Fibroblast of skin of back (primary cell): ENCODE results near the gene ERGIC3.
"Not testable (repeated sequence)": the region's sequence is repeated elsewhere in the genome, so short reads cannot be mapped to it uniquely, and the experiment has no call there.

ENCODE experiments used
- DNase-seq: peaks from one replicate; pipeline ENCODE4 v3.0.0-alpha.2; 2013

ERGIC3 gene

GRCh38 chr20:35518955-35519354 lies 22.9 kb upstream of the ERGIC3 start:
- DNase-seq = no peak

- DNase-seq = no peak
Observed at GRCh38 chr20:35523298-35523888, 18.5 kb upstream of the ERGIC3 start.

DNA sequence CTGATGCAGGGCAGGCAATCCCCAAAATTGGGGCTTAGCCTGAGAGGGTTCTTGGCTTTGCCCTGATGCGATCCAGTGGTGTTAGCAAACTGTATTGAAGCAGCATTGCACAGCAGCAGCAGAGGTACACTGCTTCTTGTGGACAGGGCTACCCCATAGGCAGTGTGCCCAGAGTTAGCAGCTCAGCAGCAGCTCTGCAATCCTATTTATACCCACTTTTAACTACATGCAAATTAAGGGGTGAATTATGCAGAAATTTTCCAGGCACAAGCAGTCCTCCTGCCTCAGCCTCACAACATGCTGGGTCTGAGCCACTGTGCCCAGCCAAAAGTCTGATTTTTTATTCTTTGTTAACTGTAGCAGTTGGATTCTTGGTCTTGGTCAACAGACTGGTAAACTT lies 16.2 kb upstream of the ERGIC3 start:
- DNase-seq = no peak

- no peak for DNase-seq
Observed at GRCh38 chr20:35527122-35527769, 14.6 kb upstream of the ERGIC3 start.

DNA sequence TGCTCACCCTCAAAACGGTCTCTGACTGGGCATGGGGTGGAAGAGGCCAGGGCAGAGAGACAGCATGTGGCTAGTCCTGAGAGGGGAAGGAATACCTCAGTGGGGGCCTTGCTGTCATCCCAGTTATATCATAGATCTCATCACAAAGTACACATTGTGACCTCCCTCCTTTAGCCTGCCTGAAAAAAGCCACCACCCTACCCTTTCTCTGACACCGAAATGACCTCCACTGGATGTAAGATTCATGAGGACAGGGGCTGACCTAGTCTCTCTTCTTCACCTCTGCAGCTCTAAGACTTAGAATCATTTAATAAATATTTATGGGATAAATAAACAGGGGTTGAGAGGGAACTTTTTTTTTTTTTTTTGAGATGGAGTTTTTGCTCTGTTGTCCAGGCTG lies 12.3 kb upstream of the ERGIC3 start, which contains the start of gene C20orf173:
TSS of gene C20orf173 (minus strand) at position 101 of the 400 bp plus-strand sequence. CDS start 279 bp downstream, outside the sequence.
- no peak for DNase-seq

DNA sequence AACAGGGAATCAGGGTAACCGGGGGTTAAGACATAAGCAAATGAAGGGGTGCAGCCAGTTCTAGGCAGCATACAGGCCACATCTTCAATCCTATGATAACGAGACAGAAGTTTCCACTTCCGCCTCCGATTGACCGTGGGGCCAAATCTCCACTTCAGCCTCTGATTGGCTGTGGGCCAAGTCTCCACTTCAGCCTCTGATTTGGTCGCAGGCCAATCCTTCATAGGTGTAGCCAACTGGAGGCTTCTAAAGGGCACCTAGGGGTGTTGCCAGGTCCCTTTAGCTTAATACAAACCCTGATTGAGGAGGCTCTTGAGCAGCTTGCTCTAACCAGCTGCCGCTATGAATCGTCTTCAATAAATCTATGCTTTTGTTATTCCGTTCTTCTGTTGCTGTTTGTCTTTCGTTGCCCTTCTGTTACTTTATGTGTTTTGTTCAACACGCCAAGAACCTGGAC lies 2.1 kb upstream of the ERGIC3 start:
- DNase-seq = no peak

DNA sequence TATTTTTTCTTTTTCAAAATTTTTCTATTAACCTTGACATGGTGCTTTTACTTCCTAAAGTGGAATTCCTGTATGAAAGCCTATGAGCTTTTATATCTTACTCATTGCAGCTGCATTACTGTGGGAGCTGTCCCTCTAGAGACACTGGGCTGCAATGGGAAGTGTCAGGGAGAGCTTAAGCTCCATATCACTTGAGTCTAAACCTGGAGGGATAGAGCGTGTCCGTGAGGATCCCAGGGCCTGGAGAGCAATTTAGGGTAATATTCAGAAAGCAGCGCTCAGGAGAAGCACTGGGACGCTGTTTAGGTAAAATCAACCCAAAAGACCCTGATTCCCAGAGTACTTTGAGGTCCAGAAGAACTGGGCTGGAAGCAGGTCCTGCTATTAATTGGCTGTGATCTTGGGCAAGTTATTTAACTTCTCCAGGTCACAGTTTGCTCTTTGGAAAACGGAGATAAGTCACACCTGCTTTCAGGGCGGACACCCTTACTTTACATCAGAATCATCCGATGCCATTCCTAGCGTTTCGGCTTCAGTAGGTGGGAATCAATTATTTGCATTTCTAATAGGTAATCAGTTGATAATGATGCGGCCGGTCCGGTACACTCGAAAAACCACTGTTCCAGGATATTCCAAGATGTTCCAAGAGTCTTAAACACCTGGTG lies 628 bp upstream of the ERGIC3 start:
- no peak for DNase-seq

DNA sequence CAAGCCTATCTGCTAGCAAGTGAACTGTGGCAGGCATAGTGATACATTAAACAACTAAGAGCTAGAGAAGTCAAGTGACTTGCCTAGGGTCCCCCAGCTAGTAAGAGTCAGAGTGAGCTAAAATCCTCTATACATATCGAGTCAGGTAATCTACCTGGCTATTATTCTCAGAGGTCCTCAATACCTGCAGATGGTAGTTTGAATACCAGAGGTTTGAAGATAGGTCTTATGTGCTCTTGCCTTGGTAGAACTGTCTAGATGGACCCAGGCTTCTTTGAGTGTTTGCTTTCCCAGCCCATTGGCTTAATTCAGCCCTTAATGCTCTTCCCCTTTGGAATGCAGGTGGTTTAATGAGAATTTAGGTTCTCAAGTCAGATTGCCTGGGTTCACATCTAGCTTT lies 1.1 kb downstream of the ERGIC3 start:
- no peak for DNase-seq

- DNase-seq = no peak
Observed at GRCh38 chr20:35544436-35544835, 2.6 kb downstream of the ERGIC3 start.

DNA sequence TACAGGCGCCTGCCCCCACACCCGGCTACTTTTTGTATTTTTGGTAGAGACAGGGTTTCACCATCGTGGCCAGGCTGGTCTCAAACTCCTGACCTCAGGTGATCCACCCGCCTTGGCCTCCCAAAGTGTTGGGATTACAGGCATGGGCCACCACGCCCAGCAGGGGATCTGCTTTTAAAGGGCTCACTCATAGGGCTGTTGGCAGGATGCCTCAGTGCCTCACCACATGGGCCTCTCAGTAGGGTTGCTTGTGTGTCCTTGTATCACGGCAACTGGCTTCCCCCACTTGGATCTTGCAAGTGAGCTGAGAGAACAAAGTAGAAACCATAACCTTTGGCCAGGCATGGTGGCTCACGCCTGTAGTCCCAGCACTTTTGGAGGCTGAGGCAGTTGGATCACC lies 3.1 kb downstream of the ERGIC3 start:
- DNase-seq = peak; percentile 40

GRCh38 chr20:35546127-35546526 lies 4.2 kb downstream of the ERGIC3 start:
- DNase-seq = no peak

DNA sequence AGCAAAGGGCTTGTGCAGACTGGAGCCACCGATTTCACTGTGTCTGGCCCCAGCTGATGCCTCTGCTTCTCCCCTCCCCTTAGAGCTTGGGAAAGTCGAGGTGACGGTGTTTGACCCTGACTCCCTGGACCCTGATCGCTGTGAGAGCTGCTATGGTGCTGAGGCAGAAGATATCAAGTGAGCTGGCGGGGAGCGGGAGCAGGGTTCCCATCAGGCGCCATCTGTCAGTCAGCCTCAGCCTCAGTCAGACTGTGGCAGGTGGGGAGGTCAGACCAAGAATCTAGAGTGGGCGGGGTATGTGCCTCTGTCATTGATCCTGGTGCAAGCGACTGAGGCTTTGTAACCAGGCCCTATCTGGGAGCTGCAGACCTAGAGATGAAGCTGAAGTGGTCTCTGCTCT lies 5.5 kb downstream of the ERGIC3 start:
- DNase-seq = no peak

DNA sequence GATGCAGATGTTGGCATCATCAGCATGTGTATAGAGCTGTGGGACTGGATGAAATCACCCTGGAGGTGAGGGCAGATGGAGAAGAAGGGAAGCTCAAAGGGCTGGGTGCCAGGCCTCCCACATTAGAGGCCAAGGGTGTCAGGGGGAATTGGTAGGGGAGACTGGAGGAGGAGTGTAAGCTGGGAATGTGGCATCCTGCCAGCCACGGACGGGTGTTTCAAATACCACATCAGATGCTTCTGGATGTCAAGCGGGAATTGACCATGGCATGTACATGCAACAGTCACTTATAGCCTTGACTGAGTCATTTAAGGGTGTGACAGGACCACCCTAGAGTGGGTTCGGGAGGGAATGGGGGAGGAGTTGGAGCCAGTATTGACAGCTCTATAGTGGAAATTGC lies 9.6 kb downstream of the ERGIC3 start:
- peak; percentile 58 for DNase-seq

DNA sequence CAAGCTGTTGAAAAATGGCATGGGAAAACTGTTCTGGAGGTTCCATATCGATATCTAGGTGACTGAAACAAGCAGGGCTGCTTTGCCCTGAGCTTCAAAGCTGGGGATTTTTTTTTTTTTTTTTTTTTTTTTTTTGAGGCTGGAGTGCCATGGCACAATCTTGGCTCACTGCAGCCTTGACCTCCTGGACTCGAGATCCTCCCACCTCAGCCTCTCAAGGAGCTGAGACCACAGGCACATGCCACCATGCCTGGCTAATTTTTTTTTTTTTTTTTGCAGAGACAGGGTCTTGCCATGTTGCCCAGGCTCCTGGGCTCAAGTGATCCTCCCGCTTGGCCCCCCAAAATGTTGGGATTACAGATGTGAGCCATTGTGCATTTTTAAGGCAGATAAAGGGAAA lies 11.0 kb downstream of the ERGIC3 start:
- no peak for DNase-seq

GRCh38 chr20:35555461-35555860 lies 13.6 kb downstream of the ERGIC3 start:
- DNase-seq = not testable (repeated sequence)

- no peak for DNase-seq
Observed at GRCh38 chr20:35555951-35556645, 14.2 kb downstream of the ERGIC3 start.

DNA sequence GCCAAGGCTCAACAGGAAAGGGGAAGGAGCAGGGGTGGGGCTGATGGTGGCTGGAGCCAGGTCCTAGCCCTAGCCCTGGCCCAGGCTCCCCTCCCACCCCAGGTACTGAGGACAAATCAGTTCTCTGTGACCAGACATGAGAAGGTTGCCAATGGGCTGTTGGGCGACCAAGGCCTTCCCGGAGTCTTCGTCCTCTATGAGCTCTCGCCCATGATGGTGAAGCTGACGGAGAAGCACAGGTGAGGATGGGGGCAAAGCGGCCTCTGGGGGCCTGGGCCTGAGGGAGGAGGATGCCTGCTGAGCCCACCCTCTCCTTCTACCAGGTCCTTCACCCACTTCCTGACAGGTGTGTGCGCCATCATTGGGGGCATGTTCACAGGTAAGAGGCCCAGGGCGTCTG lies 15.0 kb downstream of the ERGIC3 start:
- no peak for DNase-seq

GRCh38 chr20:35558451-35558850 lies 16.6 kb downstream of the ERGIC3 start:
- DNase-seq = no peak

DNA sequence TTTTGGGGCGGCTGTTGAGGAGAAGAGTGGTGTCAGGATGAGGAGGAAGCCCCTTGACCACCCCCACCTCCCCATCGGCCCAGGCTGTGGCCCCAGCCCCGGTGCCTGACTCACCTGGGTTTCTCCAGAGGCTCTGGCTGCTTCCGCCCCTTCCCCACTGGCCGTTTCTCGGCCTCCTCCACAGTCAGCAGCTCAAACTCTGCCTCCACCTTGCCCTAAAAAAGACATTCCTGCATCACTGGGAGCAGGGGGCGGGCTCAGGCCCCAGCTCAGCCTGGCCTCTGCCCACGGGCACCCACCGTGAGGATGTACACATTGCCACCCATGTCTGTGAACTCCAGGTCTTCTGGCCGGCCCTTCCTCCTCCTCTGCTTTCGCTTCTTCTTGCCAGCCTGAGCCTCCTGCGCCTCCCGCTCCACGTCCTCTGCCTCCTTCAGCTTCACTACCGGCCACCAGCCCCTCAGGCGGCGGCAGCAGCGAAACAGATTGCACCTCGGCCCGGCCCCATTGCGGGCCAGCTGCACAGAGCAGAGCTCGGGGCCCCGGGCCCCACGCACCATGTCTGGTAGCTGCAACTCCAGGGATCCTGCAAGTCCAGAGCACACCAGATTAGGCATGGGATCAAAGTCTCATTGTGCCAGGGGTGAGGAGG lies 17.3 kb downstream of the ERGIC3 start:
- no peak for DNase-seq

DNA sequence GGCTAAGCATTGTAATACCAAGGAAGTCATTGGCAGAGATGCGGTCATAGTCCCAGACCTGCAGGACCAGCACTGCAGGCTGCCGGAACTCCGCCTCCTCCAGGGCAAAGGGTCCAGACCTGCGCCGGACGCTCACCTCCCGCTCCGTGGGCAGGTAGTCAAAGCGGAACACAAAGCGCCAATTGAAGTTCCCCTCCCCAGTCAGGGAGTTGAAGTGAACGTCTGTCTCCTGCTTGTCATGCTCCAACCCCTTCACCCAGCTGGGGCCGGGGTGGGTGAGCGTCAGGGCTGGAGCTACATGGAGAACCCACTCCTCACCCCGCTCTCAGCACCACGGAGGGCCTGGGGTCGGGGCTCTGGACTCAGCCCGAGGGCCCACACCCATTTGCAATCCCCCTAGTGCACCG lies 18.2 kb downstream of the ERGIC3 start:
- DNase-seq = no peak

DNA sequence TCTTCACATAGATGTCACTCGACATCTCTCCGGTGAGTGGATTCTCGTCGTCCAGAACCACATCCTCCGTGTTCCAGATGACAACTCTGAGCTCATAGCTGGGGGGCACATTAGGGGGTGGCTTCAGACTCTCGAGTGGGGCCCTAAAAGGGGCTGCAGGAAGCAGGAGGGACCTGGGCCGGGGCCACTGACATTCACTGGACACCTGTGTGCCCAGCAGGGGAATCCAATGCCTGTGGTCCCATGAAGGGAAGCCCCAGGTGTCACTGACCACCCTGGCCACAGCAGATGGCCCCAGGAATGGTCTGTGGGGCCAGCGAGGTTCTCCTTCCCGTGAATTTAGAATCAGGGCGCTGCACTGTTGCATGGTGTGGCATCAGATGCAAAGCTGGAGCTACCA lies 18.7 kb downstream of the ERGIC3 start:
- DNase-seq = no peak

DNA sequence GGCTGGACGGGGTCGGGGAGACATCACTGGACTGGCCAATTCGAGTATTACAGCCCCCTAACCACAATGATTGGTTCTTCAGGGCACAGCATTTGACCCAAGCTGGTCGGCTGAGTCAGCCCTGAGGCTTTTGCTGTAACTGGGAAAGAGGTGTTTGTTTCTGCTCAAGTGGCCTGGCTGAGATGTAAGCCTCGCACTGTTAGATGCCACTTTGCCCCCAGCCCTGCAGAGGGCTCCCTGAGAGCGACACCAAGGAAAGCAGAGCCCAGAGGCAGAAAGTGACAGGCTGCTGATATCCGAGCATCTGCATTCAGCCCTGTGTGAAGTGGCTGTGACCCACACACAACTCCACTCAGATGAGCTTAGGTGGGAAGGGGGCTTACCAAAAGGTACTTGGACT lies 19.4 kb downstream of the ERGIC3 start:
- DNase-seq = peak; percentile 61

DNA sequence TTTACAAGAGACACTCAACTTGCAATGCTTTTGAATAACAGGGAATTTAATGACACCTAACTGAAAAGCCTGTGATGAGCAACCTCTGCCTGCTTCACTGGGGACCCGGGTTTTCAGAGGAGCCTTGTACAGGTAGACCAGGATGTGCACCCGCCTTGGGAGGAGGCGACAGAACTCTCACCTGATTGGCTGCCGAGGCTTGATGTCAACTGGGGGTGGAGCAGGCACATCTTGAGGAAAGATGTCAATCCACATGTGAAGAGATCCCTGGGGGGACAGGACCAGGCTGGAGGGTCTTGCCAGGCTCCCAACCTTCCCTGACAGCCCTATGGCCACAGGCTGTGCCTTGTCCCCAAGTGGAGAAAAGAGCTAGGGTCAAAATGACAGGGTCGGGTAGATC lies 19.8 kb downstream of the ERGIC3 start:
- no peak for DNase-seq
